Stimulated activated CD4-positive, alpha-beta T cell treated with anti-CD3 and anti-CD28 coated beads, Interleukin-4, amount 100 ng/mL, for 48 hours (primary cell): ENCODE data around the gene BCAS1.

ENCODE experiments used
- DNase-seq, 2 donors: peaks; one replicate each; pipeline ENCODE4 v3.0.0-alpha.2; 2020; ENCODE audit warnings: low read depth in 2 of 2

The BCAS1 gene

DNA sequence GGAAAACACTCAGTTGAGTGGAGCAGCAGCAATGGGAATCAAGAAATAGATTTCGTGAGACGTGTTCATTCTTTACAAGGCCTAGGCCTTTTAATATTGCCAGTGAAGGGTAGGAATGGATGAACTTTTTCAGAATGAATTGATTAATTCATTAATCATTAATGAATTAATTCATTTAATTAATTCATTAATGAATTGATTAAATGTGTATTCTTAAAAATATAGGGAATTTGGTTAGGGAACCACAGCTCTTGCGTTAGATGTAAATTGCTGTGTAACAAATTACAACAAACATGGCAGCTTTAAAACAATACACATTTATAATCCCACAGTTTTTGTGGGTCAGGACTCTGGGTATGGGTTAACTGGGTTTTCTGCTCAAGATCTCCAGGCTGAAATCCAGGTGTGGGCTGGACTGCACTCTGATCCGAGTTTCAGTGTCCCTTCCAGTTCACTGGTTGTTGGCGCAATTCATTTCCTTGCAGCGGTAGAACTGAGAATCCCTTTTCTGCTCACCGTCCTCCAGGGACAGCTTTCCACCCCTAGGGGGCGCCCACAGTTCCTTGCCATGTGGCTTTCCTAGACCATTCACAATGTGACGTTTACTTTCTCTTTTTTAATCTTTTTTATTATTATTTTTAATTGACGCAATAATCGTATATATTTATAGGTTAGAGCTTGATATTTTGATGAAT lies 32.8 kb upstream of the BCAS1 start:
- peak; percentile 76 to 84 for DNase-seq

GRCh38 chr20:54102543-54102942 lies 32.1 kb upstream of the BCAS1 start:
- DNase-seq = no peak

GRCh38 chr20:54100563-54100962 lies 30.2 kb upstream of the BCAS1 start:
- DNase-seq = no peak

DNA sequence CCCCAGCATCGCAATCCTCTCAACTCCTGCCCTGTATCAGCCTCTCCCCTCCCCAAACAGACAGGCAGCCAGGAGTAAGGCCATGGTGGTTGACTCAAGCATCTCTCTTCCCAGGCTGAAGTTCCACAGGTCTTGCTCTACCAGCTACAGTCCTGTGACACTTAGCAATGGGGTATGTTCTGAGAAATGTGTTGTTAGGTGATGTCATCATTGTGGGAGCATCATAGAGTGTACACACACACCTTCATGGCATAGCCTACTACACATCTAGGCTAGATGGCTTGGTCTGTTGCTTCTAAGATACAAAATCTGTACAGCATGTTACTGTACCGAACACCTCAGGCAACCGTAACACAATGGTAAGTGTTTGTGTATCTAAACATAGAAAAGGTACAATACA lies 29.5 kb upstream of the BCAS1 start:
- no peak for DNase-seq

DNA sequence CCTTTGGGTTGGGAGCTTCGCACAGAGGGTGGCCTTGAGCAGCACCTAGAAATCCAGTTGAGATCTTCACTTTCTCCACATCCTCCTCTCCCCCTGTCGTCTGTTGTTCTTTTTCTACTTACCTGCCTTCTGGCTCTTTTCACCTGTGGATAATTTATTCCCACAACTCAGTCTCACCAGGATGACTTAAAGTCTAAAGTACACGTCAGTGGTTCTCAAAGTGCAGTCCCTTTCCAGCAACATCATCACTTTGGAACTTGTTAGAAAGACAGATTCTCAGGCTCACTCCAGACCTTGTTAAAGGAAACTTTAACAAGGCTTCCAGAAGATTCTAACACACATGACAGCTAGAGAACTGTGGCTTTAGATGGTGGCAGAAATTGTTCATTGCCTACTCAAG lies 27.7 kb upstream of the BCAS1 start:
- no peak for DNase-seq

GRCh38 chr20:54097236-54097529 lies 26.8 kb upstream of the BCAS1 start:
- no peak for DNase-seq

DNA sequence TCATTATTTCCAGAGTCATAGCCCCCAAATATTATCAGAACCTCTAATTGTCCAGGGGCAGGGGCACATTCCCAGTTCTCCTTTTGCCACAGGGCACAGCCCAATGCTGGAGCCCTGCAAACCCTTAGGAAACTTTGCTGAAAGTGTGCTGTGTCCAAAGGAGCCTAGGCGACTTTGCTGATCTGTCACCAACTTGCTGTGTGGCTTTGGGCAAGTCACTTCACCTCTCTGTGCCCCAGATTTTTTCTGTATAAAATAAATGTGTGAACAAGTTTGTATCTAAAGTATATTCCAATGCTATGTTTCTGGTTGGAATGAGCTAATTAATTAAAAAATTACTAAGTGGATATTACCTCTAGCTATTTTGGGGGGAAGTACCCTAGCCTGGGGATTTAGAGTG lies 25.4 kb upstream of the BCAS1 start:
- no peak for DNase-seq

DNA sequence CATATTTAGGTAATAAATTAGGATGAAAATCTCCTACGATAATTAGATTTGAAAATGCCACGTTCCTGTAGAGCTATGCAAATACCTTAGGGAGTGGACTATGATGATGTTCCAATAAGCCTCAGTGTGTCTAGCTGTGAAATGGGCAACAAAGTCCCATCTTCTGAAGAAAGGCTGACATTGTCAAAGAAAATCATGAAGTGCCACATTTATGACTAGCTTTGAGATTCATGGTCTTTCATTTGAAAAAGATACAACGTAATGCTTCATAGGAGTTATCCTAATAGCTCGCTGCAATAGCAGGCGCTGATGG lies 23.8 kb upstream of the BCAS1 start:
- no peak for DNase-seq

DNA sequence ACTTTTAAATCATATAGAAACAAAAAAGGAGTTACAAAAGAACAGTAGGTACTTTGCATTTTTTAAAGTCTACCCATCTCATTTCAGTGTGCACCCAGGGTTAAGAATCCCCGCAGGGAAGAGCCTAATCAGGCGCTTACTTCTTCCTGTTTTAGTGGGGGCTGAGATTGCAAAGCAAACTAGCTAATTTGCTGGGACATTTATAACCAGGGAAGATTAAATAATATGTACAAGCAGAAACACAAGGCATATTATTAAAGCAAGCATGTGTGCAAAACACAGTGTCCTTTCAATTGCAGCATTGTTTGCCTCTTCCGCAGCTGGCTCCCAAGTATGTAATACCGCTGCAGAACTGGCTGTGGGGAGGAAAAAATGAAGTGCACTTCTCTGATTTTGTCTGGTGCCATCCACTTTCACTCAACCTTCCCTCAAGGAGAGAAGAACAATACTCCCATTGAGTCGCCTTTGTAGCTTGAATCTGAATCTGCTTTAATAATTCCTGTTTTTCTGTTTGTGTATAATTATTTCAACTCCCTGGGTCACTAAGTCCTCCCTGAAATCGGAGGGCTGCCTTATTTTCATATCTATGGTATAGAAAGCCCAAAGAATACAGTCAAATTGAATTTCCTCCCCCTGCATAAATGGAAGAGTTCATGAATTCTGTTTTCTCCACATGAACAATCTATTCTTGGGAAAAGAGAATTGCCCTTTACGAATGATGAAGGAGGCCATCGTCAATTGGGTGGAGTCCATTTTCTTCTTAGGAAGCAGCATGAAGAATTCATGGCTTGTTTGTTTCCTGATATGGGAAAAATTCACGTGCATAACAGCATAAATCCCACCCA lies 23.3 kb upstream of the BCAS1 start:
- DNase-seq = no peak

- no peak for DNase-seq
These were observed 21.6 kb upstream of the BCAS1 start for GRCh38 chr20:54092021-54092420.

DNA sequence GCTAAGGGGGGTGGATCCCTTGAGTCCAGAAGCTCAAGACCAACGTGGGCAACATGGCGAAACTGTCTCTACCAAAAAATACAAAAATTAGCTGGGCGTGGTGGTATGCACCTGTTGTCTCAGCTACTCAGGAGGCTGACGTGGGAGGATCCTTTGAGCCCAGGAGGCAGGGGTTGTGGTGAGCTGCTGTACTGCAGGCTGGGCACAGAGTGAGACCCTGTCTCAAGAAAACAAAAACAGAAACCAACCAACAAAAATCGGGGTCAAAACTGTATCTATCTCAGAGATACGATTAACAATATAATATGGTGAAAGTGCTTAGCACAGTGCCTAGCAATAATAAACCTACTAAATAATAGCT lies 20.7 kb upstream of the BCAS1 start:
- no peak for DNase-seq

DNA sequence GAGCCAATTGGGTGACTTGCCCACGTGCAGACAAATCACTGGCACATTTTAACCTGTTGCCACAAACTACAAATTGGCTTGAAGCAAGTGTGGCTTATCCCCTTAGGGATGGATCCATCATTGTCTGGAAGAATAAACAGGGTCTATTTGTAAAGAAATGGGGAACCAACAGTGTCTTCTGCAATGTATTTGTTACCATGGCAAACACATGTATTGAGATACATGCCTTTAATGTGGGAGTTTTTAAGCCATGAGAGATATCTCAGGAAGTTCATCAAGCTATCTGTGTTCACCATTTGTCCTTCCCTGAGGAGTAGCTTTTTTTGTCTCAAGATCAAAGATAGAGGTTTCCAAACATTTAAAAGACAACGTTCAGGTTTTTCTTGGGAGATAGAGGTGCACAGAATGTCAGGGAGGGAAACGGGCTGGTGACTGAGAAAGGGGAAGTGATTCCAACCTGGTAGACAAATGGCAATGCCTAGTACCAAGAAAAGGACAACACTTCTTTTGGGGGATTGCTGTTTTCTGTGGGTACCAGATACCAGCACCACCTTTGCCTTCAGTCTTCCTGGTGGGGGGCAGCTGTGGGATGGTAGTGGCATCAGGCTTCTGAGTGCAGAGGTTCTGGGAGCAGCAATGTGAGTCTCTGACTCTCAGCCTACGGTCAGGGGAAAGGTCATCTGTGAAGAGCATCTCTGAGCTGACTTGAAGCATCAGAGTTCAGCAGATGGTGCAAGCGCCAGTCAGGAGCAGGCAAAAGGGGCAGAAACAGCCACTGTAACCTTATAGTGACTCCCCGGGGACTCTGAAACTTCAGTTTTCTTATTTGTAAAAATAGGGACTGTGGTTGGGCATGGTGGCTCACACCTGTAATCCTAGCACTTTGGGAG lies 20.1 kb upstream of the BCAS1 start:
- no peak for DNase-seq

DNA sequence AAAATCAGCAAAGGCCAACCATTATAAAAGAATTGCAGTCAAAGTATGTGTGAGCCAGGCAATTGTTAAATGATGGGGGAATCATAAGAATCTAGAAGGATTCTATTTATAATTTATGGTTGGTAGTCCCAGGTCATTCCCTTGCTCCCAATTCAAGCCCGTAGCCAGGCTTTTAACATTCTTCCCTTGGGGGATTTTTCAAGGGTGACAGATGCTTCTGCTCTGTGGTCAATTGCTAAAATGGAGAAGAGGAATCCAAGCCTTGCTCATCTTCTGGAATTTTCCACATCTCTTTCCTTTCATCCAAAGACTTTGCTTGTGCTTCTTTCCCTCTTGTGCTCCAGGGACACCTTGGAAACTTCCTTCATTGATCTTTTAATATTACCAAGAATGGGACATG lies 18.0 kb upstream of the BCAS1 start:
- no peak for DNase-seq

DNA sequence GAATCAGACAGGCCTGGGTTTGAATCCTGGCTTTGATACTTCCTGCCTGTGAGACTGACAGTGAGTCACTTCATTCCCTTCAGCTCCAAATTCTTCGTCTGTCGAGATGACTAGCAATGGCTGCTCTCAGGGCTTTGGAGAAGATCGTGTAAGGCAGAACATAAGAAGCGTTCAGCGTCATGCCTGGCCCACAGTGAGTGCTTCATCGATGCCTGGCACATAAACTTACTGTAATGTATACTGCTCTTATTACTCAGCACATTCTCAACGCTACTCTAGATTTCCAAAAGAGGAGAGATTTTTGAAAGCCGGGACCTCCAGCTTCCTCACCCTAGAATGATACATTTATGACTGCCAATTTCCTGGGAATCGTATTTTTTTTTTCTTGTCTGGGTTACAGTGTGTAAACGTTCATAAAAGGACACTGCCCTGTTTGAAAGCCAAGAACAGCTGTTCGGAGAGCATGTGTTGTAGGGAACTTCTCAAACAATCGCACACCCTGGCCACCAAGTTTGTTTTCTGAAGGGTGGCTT lies 16.2 kb upstream of the BCAS1 start:
- no peak for DNase-seq

GRCh38 chr20:54085910-54086309 lies 15.5 kb upstream of the BCAS1 start:
- DNase-seq = no peak

- DNase-seq = no peak
These were observed 15.0 kb upstream of the BCAS1 start for GRCh38 chr20:54085425-54085824.

GRCh38 chr20:54084727-54085388 lies 14.5 kb upstream of the BCAS1 start:
- DNase-seq = no peak

- no peak for DNase-seq
These were observed 13.8 kb upstream of the BCAS1 start for GRCh38 chr20:54084193-54084592.

- DNase-seq = no peak
These were observed 13.1 kb upstream of the BCAS1 start for GRCh38 chr20:54083459-54083858.

- no peak for DNase-seq
These were observed 11.7 kb upstream of the BCAS1 start for GRCh38 chr20:54082100-54082499.

DNA sequence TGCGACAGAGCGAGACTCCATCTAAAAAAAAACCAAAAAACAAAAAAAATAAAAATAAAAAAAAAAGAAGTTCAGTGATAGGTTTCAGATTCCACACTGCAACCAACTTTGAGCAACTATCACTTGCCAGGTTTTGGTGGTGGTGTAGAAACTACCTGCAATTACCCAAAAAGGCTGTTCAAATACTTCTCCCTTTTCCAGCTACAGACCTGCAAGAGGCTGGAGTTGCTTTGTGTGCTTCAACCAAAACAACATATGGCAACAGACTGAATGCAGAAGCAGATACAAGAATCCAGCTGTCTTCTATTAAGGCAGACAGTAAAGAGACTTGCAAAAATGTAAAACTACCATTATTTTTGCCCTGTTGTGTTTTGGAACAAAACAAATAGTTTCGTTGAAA lies 9.3 kb upstream of the BCAS1 start:
- no peak for DNase-seq
